K562 (cell line): ENCODE measurements around the gene UBXN4. TPM values are rescaled to one million over a fixed set of nuclear protein-coding genes. Genes with fewer than 3 reads are reported as not detected.

Experiments used
- ATAC-seq: fragments of 200-7000 bp; cut with Tn5 transposase; 3 replicates; pipeline ENCODE4 v1.9.1; 2020; ENCODE audit warnings: moderate library complexity
- BruUV-seq: library from RNA; stranded (reverse); fragments of 400-500 nt; replicated peaks from 2 replicates; lab custom pipeline; 2021; lab: Mats Ljungman, UMichigan
- CTCF ChIA-PET: fragments of 300-600 bp; formaldehyde crosslinking; extraction: SDS; loops from one replicate; lab custom pipeline; 2021; ENCODE audit warnings: low intra/inter-chr PET ratio; lab: Yijun Ruan, JAX
- POLR2A ChIA-PET: fragments of 300-600, 350-650 bp; sonication (Branson Sonifier 250); formaldehyde crosslinking; extraction: SDS; loops from one replicate; lab custom pipeline; 2021; ENCODE audit warnings: antibody characterized with exemption, inconsistent platforms; lab: Yijun Ruan, JAX
- DNase-seq, 4 experiments: peaks; one replicate each; pipeline versions ENCODE4 v3.0.0 to v3.0.0-alpha.2; 2011 to 2018; ENCODE audit warnings: low spot score in 3 of 4, mixed read lengths in 3 of 4; ENCODE audit errors: extremely low read depth in 1 of 4
- FAIRE-seq: peaks from 2 replicates; lab custom pipeline; 2011; peaks lifted over from hg19 to GRCh38; lab: Jason Lieb, UNC
- H2AFZ ChIP-seq: 2 replicates; pipeline ENCODE4 v1.6.0; 2011; ENCODE audit warnings: low read depth, low read length, control low read depth, inconsistent platforms
- H3K27ac ChIP-seq: fragments of 200-600 bp; 3 replicates; pipeline ENCODE4 v1.8.0; 2011; ENCODE audit warnings: low read depth, mild to moderate bottlenecking, control low read depth, inconsistent platforms, low read length, moderate library complexity, mixed read lengths; ENCODE audit errors: extremely low read depth
- H3K27me3 ChIP-seq, 2 experiments: fragments of 300-600 bp in 1 of 2; 2 replicates in 1 of 2; 3 replicates in 1 of 2; pipeline versions ENCODE4 v1.6.0 to v1.8.0; 2011; ENCODE audit warnings: inconsistent platforms in 2 of 2, low read length in 2 of 2, mild to moderate bottlenecking in 1 of 2, mixed read lengths in 1 of 2, moderate library complexity in 1 of 2; ENCODE audit not compliant: control insufficient read depth in 2 of 2, insufficient read depth in 2 of 2
- H3K36me3 ChIP-seq: fragments of 300-600 bp; 3 replicates; pipeline ENCODE4 v1.8.0; 2011; ENCODE audit warnings: mild to moderate bottlenecking, low read length, inconsistent platforms; ENCODE audit not compliant: control insufficient read depth, insufficient read depth
- H3K4me1 ChIP-seq, 2 experiments: fragments of 200-600 bp in 1 of 2; replicated peaks in 1 of 2; 2 replicates in 1 of 2; 3 replicates in 1 of 2; pipeline versions ENCODE4 v1.5.1 to v1.8.0; 2011; ENCODE audit warnings: inconsistent platforms in 2 of 2, low read length in 2 of 2, mild to moderate bottlenecking in 1 of 2, mixed read lengths in 1 of 2, moderate library complexity in 1 of 2; ENCODE audit not compliant: control insufficient read depth in 2 of 2, insufficient read depth in 2 of 2
- H3K4me2 ChIP-seq: 2 replicates; pipeline ENCODE4 v1.6.1; 2011; ENCODE audit warnings: low read length, control low read depth, inconsistent platforms, mixed read lengths; ENCODE audit not compliant: insufficient read depth
- H3K4me3 ChIP-seq: fragments of 200-600 bp; sonication (generic), shearing (Covaris generic); 2 replicates; pipeline ENCODE4 v1.5.1; 2016; ENCODE audit warnings: control low read depth, inconsistent platforms
- H3K79me2 ChIP-seq: fragments of 200-600 bp; 3 replicates; pipeline ENCODE4 v1.8.0; 2011; ENCODE audit warnings: low read length, inconsistent platforms; ENCODE audit not compliant: control insufficient read depth, insufficient read depth
- H3K9ac ChIP-seq, 2 experiments: 2 replicates each; pipeline versions ENCODE4 v1.6.0 to v1.6.1; 2011; ENCODE audit warnings: low read depth in 2 of 2, low read length in 2 of 2, control low read depth in 1 of 2, inconsistent platforms in 1 of 2, mild to moderate bottlenecking in 1 of 2, mixed read lengths in 1 of 2; ENCODE audit not compliant: insufficient read depth in 1 of 2
- H3K9me1 ChIP-seq: one replicate; pipeline ENCODE4 v1.6.0; 2011; ENCODE audit warnings: inconsistent platforms, mild to moderate bottlenecking, low read length, moderate library complexity; ENCODE audit not compliant: control insufficient read depth, insufficient read depth
- H3K9me3 ChIP-seq: replicated peaks from 2 replicates; pipeline ENCODE4 v1.5.1; 2011; ENCODE audit warnings: low read depth, low read length, inconsistent platforms; ENCODE audit not compliant: control insufficient read depth, insufficient read depth
- H4K20me1 ChIP-seq: replicated peaks from 2 replicates; pipeline ENCODE4 v1.6.1; 2011; ENCODE audit warnings: low read length, inconsistent platforms, mixed read lengths; ENCODE audit not compliant: control insufficient read depth, insufficient read depth
- E2F5 ChIP-seq: sonication (generic); formaldehyde crosslinking; IDR thresholded peaks from 2 replicates; pipeline ENCODE4 v1.8.0; 2022; ENCODE audit warnings: mild to moderate bottlenecking, missing genetic modification reagents
- MAFK ChIP-seq: IDR thresholded peaks from 2 replicates; pipeline ENCODE4 v1.6.1; 2011; ENCODE audit warnings: low read length, improper control_type of control experiment
- MCM2 ChIP-seq: fragments of 450-650 bp; IDR thresholded peaks from 2 replicates; pipeline ENCODE4 v1.6.1; 2017; ENCODE audit warnings: low read depth, mild to moderate bottlenecking
- RBM17 ChIP-seq: fragments of 200-400 bp; formaldehyde crosslinking; IDR thresholded peaks from 2 replicates; pipeline ENCODE4 v1.6.1; 2017; ENCODE audit warnings: low read depth, mild to moderate bottlenecking, low read length, borderline replicate concordance
- SP1 ChIP-seq: sonication (generic); formaldehyde crosslinking; IDR thresholded peaks from 2 replicates; pipeline ENCODE4 v1.8.1; 2022; ENCODE audit warnings: mild to moderate bottlenecking, missing genetic modification reagents
- TFAP4 ChIP-seq: sonication (generic); formaldehyde crosslinking; IDR thresholded peaks from 2 replicates; pipeline ENCODE4 v1.8.0; 2022; ENCODE audit warnings: missing genetic modification reagents, mild to moderate bottlenecking, moderate library complexity, borderline replicate concordance
- YBX1 ChIP-seq: fragments of 450-650 bp; IDR thresholded peaks from 2 replicates; pipeline ENCODE4 v1.7.1; 2016; ENCODE audit warnings: mild to moderate bottlenecking
- ZBTB11 ChIP-seq, 3 experiments: fragments of 200-800 bp in 1 of 3; fragments of 250-450 bp in 1 of 3; fragments of 450-650 bp in 1 of 3; sonication (Bioruptor Pico) in 1 of 3; sonication (Bioruptor generic) in 1 of 3; formaldehyde crosslinking in 1 of 3; IDR thresholded peaks; 2 replicates each; pipeline versions ENCODE4 v1.6.1 to v1.8.0; 2016 to 2022; ENCODE audit warnings: mild to moderate bottlenecking in 2 of 3, missing genetic modification characterization in 2 of 3, missing compliant biosample characterization in 1 of 3, moderate library complexity in 1 of 3
- ZNF217 ChIP-seq: sonication (generic); formaldehyde crosslinking; IDR thresholded peaks from 2 replicates; pipeline ENCODE4 v1.8.0; 2022; ENCODE audit warnings: mild to moderate bottlenecking, missing genetic modification reagents
- ZNF398 ChIP-seq: fragments of 250-450 bp; sonication (Bioruptor Pico); IDR thresholded peaks from 2 replicates; pipeline ENCODE4 v1.8.0; 2021; ENCODE audit warnings: moderate library complexity, mild to moderate bottlenecking, inconsistent platforms
- ZNF449 ChIP-seq: fragments of 250-450 bp; sonication (Bioruptor Pico); IDR thresholded peaks from 2 replicates; pipeline ENCODE4 v1.8.0; 2022; ENCODE audit warnings: moderate library complexity, mild to moderate bottlenecking, inconsistent platforms
- WGBS: fragments of 100-300 bp; shearing (Covaris generic); methylation state at CpG from one replicate; pipeline ENCODE4 v1.1.6; 2016; ENCODE audit warnings: low coverage, mixed read lengths; ENCODE audit not compliant: insufficient coverage; ENCODE audit errors: missing lambda C conversion rate; 5-methylcytosine and 5-hydroxymethylcytosine counted together
- in situ Hi-C: fragments of 300-500 bp; cut with MboI; formaldehyde crosslinking; loops from 4 replicates; pipeline ENCODE4 v1.15.0; 2018; ENCODE audit warnings: inconsistent platforms, mixed read lengths
- intact Hi-C: fragments of 100-400 bp; cut with micrococcal nuclease; formaldehyde crosslinking; loops from 2 replicates; pipeline ENCODE4 v1.14.2; 2022
- polyA plus RNA-seq, 8 experiments: library from polyadenylated mRNA; depleted of rRNA in 4 of 8; stranded (reverse) in 5 of 8; unstranded in 3 of 8; fragments of >200 nt; fragmentation: Nextera tagmentation in 2 of 8; fragmentation: Illumina TruSeq in 1 of 8; extraction: Ambion mirVana in 2 of 8; extraction: Trizol in 1 of 8; gene quantifications; 2 replicates each; pipeline versions ENCODE4 v1.2.1 to v1.2.3, GENCODE V29; 2011 to 2014; ENCODE audit warnings: inconsistent platforms in 1 of 8, missing spikeins in 1 of 8
- total RNA-seq, 7 experiments: library from RNA; depleted of rRNA in 6 of 7; stranded (reverse); fragments of >200 nt in 6 of 7; fragmentation: Illumina TruSeq in 2 of 7; extraction: Trizol in 2 of 7; gene quantifications; 2 replicates each; pipeline versions ENCODE4 v1.2.1 to v1.2.3, GENCODE V29; 2011 to 2021; ENCODE audit warnings: low replicate concordance in 1 of 7

UBXN4 gene
- total and polyA plus RNA-seq, 9 of the 15 experiments (the other 6 are each of a cell fraction or from before 2014, with no cell fraction given), result 30.4 to 127 (median 55.3) TPM

GRCh38 chr2:135698838-135699237, 42.8 kb upstream of the UBXN4 start (continued):
- no peak for TF ChIP-seq ZNF449

GRCh38 chr2:135701442-135701841, 40.2 kb upstream of the UBXN4 start:
- BruUV-seq, result no TSS peak
- no peak for DNase-seq
- ATAC-seq, result no peak
- ChIA-PET CTCF (no interaction called here), POLR2A (interaction anchor here (0.8 to 1.4 kb wide), 2 partner anchors 22 to 129 kb away, joined by 3 to 4 read pairs; no protein-coding TSS in a partner anchor)
- Histone ChIP-seq H3K27me3 (no peaks in the 10 kb centered on the region), H3K9me1 (no peaks in the 10 kb centered on the region), H4K20me1 (no peaks in the 10 kb centered on the region; the same call in 1 of the 2 replicates), H3K4me2 (no peak overlapping the region), H2AFZ (no peak overlapping the region), H3K4me3 (no peak overlapping the region), H3K4me1 (no peaks in the 10 kb centered on the region), H3K36me3 (peaks cover 10% of the 10 kb centered on the region; the same call in 1 of the 3 replicates), H3K9me3 (no peaks in the 10 kb centered on the region; the same call in 1 of the 2 replicates), H3K27ac (no peak overlapping the region), H3K9ac (no peak overlapping the region), H3K79me2 (no peaks in the 10 kb centered on the region)
- intact Hi-C loops (no loop called here), in situ Hi-C loops (no loop called here)
- WGBS, result 83% methylated on average over 2 of the region's 2 CpGs
- no peak for FAIRE-seq
- no peak for TF ChIP-seq RBM17
- TF ChIP-seq TFAP4 (CRISPR knock-in tag), result no peak
- TF ChIP-seq ZNF217, result no peak
- no peak for TF ChIP-seq ZBTB11 (CRISPR knock-in tag; IDR thresholded peaks at IDR 0.05)
- TF ChIP-seq MAFK, result no peak
- TF ChIP-seq SP1 (CRISPR knock-in tag), result no peak
- no peak for TF ChIP-seq MCM2
- no peak for TF ChIP-seq YBX1
- no peak for TF ChIP-seq E2F5 (CRISPR knock-in tag)
- TF ChIP-seq ZNF398 (CRISPR knock-in tag), result no peak
